Measurements from ENCODE around the gene F2RL1.
"Not testable (repeated sequence)": the region's sequence is repeated elsewhere in the genome, so short reads cannot be mapped to it uniquely, and the experiment has no call there.

F2RL1 gene

GRCh38 chr5:76855961-76856360, 37.1 kb downstream of the F2RL1 start:
- no peak for DNase-seq (ENCODE audit: low read depth)
- TF ChIP-seq CTCF (IDR thresholded peaks at IDR 0.05; ENCODE audit: control insufficient read depth, insufficient read depth, low read depth, low read length, missing control alignments): no peak
- H3K4me3 ChIP-seq (ENCODE audit: control insufficient read depth, low read depth, low read length): no peak overlapping the region

- not testable (repeated sequence) for H3K4me3 ChIP-seq (ENCODE audit: control insufficient read depth, low read depth, low read length); DNase-seq (ENCODE audit: low read depth)
Measured at GRCh38 chr5:76856800-76857199, 38.0 kb downstream of the F2RL1 start.

GRCh38 chr5:76859591-76860247, 40.9 kb downstream of the F2RL1 start:
- no peak overlapping the region for H3K4me3 ChIP-seq (ENCODE audit: control insufficient read depth, low read depth, low read length)
- no peak for DNase-seq (ENCODE audit: low read depth)
- no peak for TF ChIP-seq CTCF (IDR thresholded peaks at IDR 0.05; ENCODE audit: control insufficient read depth, insufficient read depth, low read depth, low read length, missing control alignments)

GRCh38 chr5:76861612-76862011, 42.8 kb downstream of the F2RL1 start:
- TF ChIP-seq CTCF (IDR thresholded peaks at IDR 0.05; ENCODE audit: control insufficient read depth, insufficient read depth, low read depth, low read length, missing control alignments): no peak

GRCh38 chr5:76863001-76863400, 44.2 kb downstream of the F2RL1 start:
- no peak overlapping the region for H3K4me3 ChIP-seq (ENCODE audit: control insufficient read depth, low read depth, low read length)
- no peak for TF ChIP-seq CTCF (IDR thresholded peaks at IDR 0.05; ENCODE audit: control insufficient read depth, insufficient read depth, low read depth, low read length, missing control alignments)
- no peak for DNase-seq (ENCODE audit: low read depth)

More at GRCh38 chr5:76861612-76862011, 42.8 kb downstream of the F2RL1 start:
- no peak overlapping the region for H3K4me3 ChIP-seq (ENCODE audit: control insufficient read depth, low read depth, low read length)
- no peak for DNase-seq (ENCODE audit: low read depth)

- DNase-seq (ENCODE audit: low read depth): no peak
- no peak overlapping the region for H3K4me3 ChIP-seq (ENCODE audit: control insufficient read depth, low read depth, low read length)
- TF ChIP-seq CTCF (IDR thresholded peaks at IDR 0.05; ENCODE audit: control insufficient read depth, insufficient read depth, low read depth, low read length, missing control alignments): no peak
Measured at GRCh38 chr5:76866503-76866902, 47.7 kb downstream of the F2RL1 start.

GRCh38 chr5:76867038-76867437, 48.2 kb downstream of the F2RL1 start:
- H3K4me3 ChIP-seq (ENCODE audit: control insufficient read depth, low read depth, low read length): no peak overlapping the region
- no peak for DNase-seq (ENCODE audit: low read depth)
- no peak for TF ChIP-seq CTCF (IDR thresholded peaks at IDR 0.05; ENCODE audit: control insufficient read depth, insufficient read depth, low read depth, low read length, missing control alignments)

All from AG09309 (cell line).